GM12865 (cell line): Measurements from ENCODE around the gene MCM3AP.
"Not testable (repeated sequence)": the region's sequence is repeated elsewhere in the genome, so short reads cannot be mapped to it uniquely, and the experiment has no call there.

Experiments
- DNase-seq: peaks from one replicate; pipeline ENCODE4 v3.0.0; 2010; ENCODE audit warnings: low read depth
- H3K4me3 ChIP-seq: 2 replicates; pipeline ENCODE4 v1.5.1; 2011; ENCODE audit warnings: mild to moderate bottlenecking, low read depth, low read length, control low read depth
- TF ChIP-seq, protein P1 (sequence below): IDR thresholded peaks from 2 replicates; pipeline ENCODE4 v1.5.1; 2011; ENCODE audit warnings: low read length, control low read depth, low read depth, inconsistent platforms; ENCODE audit not compliant: insufficient read depth; ENCODE audit errors: missing control alignments

Gene MCM3AP

GRCh38 chr21:46319186-46319585 is 33.8 kb upstream of the MCM3AP start:
- no peak overlapping the region for H3K4me3 ChIP-seq
- TF ChIP-seq, protein P1, sequence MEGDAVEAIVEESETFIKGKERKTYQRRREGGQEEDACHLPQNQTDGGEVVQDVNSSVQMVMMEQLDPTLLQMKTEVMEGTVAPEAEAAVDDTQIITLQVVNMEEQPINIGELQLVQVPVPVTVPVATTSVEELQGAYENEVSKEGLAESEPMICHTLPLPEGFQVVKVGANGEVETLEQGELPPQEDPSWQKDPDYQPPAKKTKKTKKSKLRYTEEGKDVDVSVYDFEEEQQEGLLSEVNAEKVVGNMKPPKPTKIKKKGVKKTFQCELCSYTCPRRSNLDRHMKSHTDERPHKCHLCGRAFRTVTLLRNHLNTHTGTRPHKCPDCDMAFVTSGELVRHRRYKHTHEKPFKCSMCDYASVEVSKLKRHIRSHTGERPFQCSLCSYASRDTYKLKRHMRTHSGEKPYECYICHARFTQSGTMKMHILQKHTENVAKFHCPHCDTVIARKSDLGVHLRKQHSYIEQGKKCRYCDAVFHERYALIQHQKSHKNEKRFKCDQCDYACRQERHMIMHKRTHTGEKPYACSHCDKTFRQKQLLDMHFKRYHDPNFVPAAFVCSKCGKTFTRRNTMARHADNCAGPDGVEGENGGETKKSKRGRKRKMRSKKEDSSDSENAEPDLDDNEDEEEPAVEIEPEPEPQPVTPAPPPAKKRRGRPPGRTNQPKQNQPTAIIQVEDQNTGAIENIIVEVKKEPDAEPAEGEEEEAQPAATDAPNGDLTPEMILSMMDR: no peak
- no peak for DNase-seq

GRCh38 chr21:46318464-46318845 is 33.0 kb upstream of the MCM3AP start:
- no peak for DNase-seq
- H3K4me3 ChIP-seq: no peak overlapping the region
- TF ChIP-seq, protein P1: no peak

GRCh38 chr21:46317710-46318463 is 32.5 kb upstream of the MCM3AP start:
- TF ChIP-seq, protein P1: no peak
- no peak overlapping the region for H3K4me3 ChIP-seq
- no peak for DNase-seq

GRCh38 chr21:46316708-46317324 is 31.4 kb upstream of the MCM3AP start:
- TF ChIP-seq, protein P1: no peak

GRCh38 chr21:46314441-46315020 is 29.1 kb upstream of the MCM3AP start:
- DNase-seq: no peak
- TF ChIP-seq, protein P1: no peak

More at GRCh38 chr21:46316708-46317324, 31.4 kb upstream of the MCM3AP start:
- no peak for DNase-seq
- H3K4me3 ChIP-seq: no peak overlapping the region

DNA sequence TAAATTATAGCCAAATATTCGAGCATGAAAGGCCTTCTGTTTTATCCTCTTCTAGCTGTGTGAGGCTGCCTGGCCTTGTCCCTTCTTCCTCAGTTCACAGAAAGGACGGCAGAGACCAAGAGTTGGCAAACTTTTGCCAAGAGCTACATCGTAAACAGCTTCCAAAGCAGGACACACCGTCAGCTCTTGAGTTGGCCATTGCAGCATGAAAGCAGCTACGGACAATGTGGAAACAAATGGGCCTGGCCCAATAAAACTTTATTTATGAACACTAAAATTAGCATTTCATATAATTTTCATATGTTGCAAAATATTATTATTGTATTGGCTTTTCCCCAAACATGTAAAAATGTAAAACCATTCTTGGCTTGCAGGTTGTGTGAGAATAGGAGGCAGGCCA is 27.5 kb upstream of the MCM3AP start:
- no peak overlapping the region for H3K4me3 ChIP-seq
- TF ChIP-seq, protein P1: no peak
- no peak for DNase-seq

More at GRCh38 chr21:46314441-46315020, 29.1 kb upstream of the MCM3AP start:
- no peak overlapping the region for H3K4me3 ChIP-seq

DNA sequence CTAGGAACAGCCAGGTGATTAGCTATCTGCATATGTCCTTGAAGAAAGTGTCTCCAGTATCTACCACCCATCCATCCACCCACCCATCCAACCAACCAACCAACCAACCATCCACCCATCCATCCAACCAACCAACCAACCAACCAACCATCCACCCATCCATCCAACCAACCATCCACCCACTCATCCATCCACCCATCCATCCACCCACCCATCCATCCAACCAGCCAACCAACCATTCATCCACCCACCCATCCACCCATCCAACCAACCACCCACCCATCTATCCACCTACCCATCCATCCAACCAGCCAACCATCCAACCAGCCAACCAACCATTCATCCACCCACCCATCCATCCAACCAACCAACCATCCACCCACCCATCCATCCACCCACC is 26.2 kb upstream of the MCM3AP start:
- TF ChIP-seq, protein P1: no peak
- no peak overlapping the region for H3K4me3 ChIP-seq
- DNase-seq: no peak

GRCh38 chr21:46310260-46310659 is 24.8 kb upstream of the MCM3AP start:
- not testable (repeated sequence) for DNase-seq, H3K4me3 ChIP-seq
